HepG2 (cell line): ENCODE measurements around the gene APOC4. TPM values are rescaled to one million over a fixed set of nuclear protein-coding genes. Genes with fewer than 3 reads are reported as not detected.

Source experiments
- ATF1 ChIP-seq: IDR thresholded peaks from 2 replicates; pipeline ENCODE4 v1.6.1; 2016; ENCODE audit warnings: mild to moderate bottlenecking, control low read depth
- BCL6 ChIP-seq: IDR thresholded peaks from 2 replicates; pipeline ENCODE4 v1.6.1; 2016; ENCODE audit warnings: missing genetic modification reagents, missing compliant biosample characterization
- CBX1 ChIP-seq: IDR thresholded peaks from one replicate; pipeline ENCODE4 v1.6.1; 2016; ENCODE audit warnings: antibody characterized with exemption, low read depth
- FOXK1 ChIP-seq: sonication (generic); formaldehyde crosslinking; IDR thresholded peaks from 2 replicates; pipeline ENCODE4 v1.4.0; 2020; ENCODE audit warnings: low read depth, missing genetic modification reagents, borderline replicate concordance
- HNRNPH1 ChIP-seq: fragments of 200-400 bp; formaldehyde crosslinking; optimal IDR thresholded peaks from 2 replicates; pipeline ENCODE3; 2017; ENCODE audit warnings: mild to moderate bottlenecking, low read depth, low read length
- ISL2 ChIP-seq: sonication (generic); formaldehyde crosslinking; IDR thresholded peaks from 2 replicates; pipeline ENCODE4 v1.5.0; 2020; ENCODE audit warnings: missing genetic modification reagents
- JUND ChIP-seq: sonication (generic); formaldehyde crosslinking; IDR thresholded peaks from 2 replicates; pipeline ENCODE4 v1.8.0; 2022; ENCODE audit warnings: mild to moderate bottlenecking, missing genetic modification reagents
- NFE2L1 ChIP-seq: sonication (generic); formaldehyde crosslinking; IDR thresholded peaks from 2 replicates; pipeline ENCODE4 v1.4.0; 2020; ENCODE audit warnings: missing genetic modification reagents, mild to moderate bottlenecking, borderline replicate concordance
- RAD51 ChIP-seq: fragments of 450-650 bp; IDR thresholded peaks from 2 replicates; pipeline ENCODE4 v1.6.1; 2016; ENCODE audit warnings: borderline replicate concordance
- SNAI1 ChIP-seq: sonication (generic); formaldehyde crosslinking; IDR thresholded peaks from 2 replicates; pipeline ENCODE4 v1.5.0; 2020; ENCODE audit warnings: mild to moderate bottlenecking, missing genetic modification reagents, borderline replicate concordance
- YEATS2 ChIP-seq: sonication (generic); formaldehyde crosslinking; IDR thresholded peaks from 2 replicates; pipeline ENCODE4 v1.4.0; 2020; ENCODE audit warnings: missing genetic modification reagents, borderline replicate concordance
- ZBTB20 ChIP-seq: sonication (generic); formaldehyde crosslinking; IDR thresholded peaks from 2 replicates; pipeline ENCODE4 v1.8.1; 2023; ENCODE audit warnings: missing genetic modification reagents, low read depth, mild to moderate bottlenecking, borderline replicate concordance
- ZNF569 ChIP-seq: sonication (generic); formaldehyde crosslinking; IDR thresholded peaks from 2 replicates; pipeline ENCODE4 v1.5.0; 2020; ENCODE audit warnings: mild to moderate bottlenecking, missing genetic modification reagents, moderate library complexity, borderline replicate concordance
- ZNF597 ChIP-seq: sonication (generic); formaldehyde crosslinking; IDR thresholded peaks from 2 replicates; pipeline ENCODE4 v1.5.0; 2020; ENCODE audit warnings: missing genetic modification reagents
- ZNF737 ChIP-seq: sonication (generic); formaldehyde crosslinking; IDR thresholded peaks from 2 replicates; pipeline ENCODE4 v1.5.0; 2020; ENCODE audit warnings: missing genetic modification reagents, mild to moderate bottlenecking, borderline replicate concordance
- polyA plus RNA-seq, 8 experiments: library from polyadenylated mRNA; depleted of rRNA in 3 of 8; stranded (reverse) in 7 of 8; unstranded in 1 of 8; fragments of >200 nt; fragmentation: Illumina TruSeq in 4 of 8; extraction: Trizol in 4 of 8; gene quantifications; 2 replicates each; pipeline versions ENCODE4 v1.2.1 to v1.2.3, GENCODE V29; 2011 to 2016; ENCODE audit warnings: low read depth in 4 of 8, missing spikeins in 1 of 8, mixed read lengths in 1 of 8; ENCODE audit not compliant: insufficient read depth in 1 of 8
- total RNA-seq, 5 experiments: library from RNA; depleted of rRNA; stranded (reverse); fragments of >200 nt; fragmentation: Illumina TruSeq; extraction: Trizol; gene quantifications; 2 replicates each; pipeline ENCODE4 v1.2.3, GENCODE V29; 2016; ENCODE audit warnings: low read depth in 1 of 5
- TF ChIP-seq, protein P1 (sequence below): IDR thresholded peaks from 2 replicates; pipeline ENCODE4 v1.6.1; 2012; ENCODE audit warnings: low read depth, low read length, improper control_type of control experiment
- TF ChIP-seq, protein P2 (sequence below): IDR thresholded peaks from 2 replicates; pipeline ENCODE4 v1.6.1; 2016
- TF ChIP-seq, protein P3 (sequence below): sonication (generic); formaldehyde crosslinking; IDR thresholded peaks from 2 replicates; pipeline ENCODE4 v1.5.0; 2020; ENCODE audit warnings: mild to moderate bottlenecking, missing genetic modification reagents
- TF ChIP-seq, protein P4 (sequence below): IDR thresholded peaks from 2 replicates; pipeline ENCODE4 v1.6.1; 2016; ENCODE audit warnings: missing compliant biosample characterization, missing genetic modification reagents, borderline replicate concordance
- TF ChIP-seq, protein P5 (sequence below): sonication (generic); formaldehyde crosslinking; IDR thresholded peaks from 2 replicates; pipeline ENCODE4 v1.5.0; 2020; ENCODE audit warnings: missing genetic modification reagents

The APOC4 gene
- total and polyA plus RNA-seq, 2 of the 13 experiments (the other 11 are each of a cell fraction or from before 2014, with no cell fraction given), result 0.46 TPM; not detected in 1

GRCh38 chr19:44925114-44925891 is 16.7 kb upstream of the APOC4 start (continued):
- TF ChIP-seq CBX1, result peak; percentile 57
- TF ChIP-seq, protein P1, sequence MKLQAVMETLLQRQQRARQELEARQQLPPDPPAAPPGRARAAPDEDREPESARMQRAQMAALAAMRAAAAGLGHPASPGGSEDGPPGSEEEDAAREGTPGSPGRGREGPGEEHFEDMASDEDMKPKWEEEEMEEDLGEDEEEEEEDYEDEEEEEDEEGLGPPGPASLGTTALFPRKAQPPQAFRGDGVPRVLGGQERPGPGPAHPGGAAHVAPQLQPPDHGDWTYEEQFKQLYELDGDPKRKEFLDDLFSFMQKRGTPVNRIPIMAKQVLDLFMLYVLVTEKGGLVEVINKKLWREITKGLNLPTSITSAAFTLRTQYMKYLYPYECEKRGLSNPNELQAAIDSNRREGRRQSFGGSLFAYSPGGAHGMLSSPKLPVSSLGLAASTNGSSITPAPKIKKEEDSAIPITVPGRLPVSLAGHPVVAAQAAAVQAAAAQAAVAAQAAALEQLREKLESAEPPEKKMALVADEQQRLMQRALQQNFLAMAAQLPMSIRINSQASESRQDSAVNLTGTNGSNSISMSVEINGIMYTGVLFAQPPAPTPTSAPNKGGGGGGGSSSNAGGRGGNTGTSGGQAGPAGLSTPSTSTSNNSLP, result no peak
- no peak for TF ChIP-seq ZNF597 (CRISPR knock-in tag)
- TF ChIP-seq ZNF569, result 0 out of 2 replicates have a peak, but pooled peaks have one; percentile 17
- peak; percentile 76; the same call in 1 of the 2 replicates for TF ChIP-seq YEATS2 (CRISPR knock-in tag)
- TF ChIP-seq, protein P2, sequence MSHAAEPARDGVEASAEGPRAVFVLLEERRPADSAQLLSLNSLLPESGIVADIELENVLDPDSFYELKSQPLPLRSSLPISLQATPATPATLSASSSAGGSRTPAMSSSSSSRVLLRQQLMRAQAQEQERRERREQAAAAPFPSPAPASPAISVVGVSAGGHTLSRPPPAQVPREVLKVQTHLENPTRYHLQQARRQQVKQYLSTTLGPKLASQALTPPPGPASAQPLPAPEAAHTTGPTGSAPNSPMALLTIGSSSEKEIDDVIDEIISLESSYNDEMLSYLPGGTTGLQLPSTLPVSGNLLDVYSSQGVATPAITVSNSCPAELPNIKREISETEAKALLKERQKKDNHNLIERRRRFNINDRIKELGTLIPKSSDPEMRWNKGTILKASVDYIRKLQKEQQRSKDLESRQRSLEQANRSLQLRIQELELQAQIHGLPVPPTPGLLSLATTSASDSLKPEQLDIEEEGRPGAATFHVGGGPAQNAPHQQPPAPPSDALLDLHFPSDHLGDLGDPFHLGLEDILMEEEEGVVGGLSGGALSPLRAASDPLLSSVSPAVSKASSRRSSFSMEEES (CRISPR knock-in tag), result peak; percentile 99
- peak; percentile 91 for TF ChIP-seq ISL2 (CRISPR knock-in tag)
- TF ChIP-seq, protein P3, sequence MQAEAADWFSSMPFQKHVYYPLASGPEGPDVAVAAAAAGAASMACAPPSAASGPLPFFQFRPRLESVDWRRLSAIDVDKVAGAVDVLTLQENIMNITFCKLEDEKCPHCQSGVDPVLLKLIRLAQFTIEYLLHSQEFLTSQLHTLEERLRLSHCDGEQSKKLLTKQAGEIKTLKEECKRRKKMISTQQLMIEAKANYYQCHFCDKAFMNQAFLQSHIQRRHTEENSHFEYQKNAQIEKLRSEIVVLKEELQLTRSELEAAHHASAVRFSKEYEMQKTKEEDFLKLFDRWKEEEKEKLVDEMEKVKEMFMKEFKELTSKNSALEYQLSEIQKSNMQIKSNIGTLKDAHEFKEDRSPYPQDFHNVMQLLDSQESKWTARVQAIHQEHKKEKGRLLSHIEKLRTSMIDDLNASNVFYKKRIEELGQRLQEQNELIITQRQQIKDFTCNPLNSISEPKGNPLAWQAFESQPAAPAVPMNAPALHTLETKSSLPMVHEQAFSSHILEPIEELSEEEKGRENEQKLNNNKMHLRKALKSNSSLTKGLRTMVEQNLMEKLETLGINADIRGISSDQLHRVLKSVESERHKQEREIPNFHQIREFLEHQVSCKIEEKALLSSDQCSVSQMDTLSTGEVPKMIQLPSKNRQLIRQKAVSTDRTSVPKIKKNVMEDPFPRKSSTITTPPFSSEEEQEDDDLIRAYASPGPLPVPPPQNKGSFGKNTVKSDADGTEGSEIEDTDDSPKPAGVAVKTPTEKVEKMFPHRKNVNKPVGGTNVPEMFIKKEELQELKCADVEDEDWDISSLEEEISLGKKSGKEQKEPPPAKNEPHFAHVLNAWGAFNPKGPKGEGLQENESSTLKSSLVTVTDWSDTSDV, result peak; percentile 96
- TF ChIP-seq SNAI1, result peak; percentile 62; the same call in 1 of the 2 replicates
- TF ChIP-seq HNRNPH1, result no peak
- TF ChIP-seq FOXK1 (CRISPR knock-in tag), result peak; percentile 97
- peak; percentile 57; the same call in 1 of the 2 replicates for TF ChIP-seq RAD51
- TF ChIP-seq NFE2L1 (CRISPR knock-in tag), result no peak
- peak; percentile 85 for TF ChIP-seq JUND (CRISPR knock-in tag)
- TF ChIP-seq ATF1, result peak; percentile 60
- 0 out of 2 replicates have a peak, but pooled peaks have one; percentile 20 for TF ChIP-seq ZNF737
- TF ChIP-seq ZBTB20 (CRISPR knock-in tag), result peak; percentile 88; the same call in 1 of the 2 replicates
- TF ChIP-seq, protein P4, sequence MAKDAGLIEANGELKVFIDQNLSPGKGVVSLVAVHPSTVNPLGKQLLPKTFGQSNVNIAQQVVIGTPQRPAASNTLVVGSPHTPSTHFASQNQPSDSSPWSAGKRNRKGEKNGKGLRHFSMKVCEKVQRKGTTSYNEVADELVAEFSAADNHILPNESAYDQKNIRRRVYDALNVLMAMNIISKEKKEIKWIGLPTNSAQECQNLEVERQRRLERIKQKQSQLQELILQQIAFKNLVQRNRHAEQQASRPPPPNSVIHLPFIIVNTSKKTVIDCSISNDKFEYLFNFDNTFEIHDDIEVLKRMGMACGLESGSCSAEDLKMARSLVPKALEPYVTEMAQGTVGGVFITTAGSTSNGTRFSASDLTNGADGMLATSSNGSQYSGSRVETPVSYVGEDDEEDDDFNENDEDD (CRISPR knock-in tag), result peak; percentile 92
- TF ChIP-seq BCL6 (CRISPR knock-in tag), result peak; percentile 98
- TF ChIP-seq, protein P5, sequence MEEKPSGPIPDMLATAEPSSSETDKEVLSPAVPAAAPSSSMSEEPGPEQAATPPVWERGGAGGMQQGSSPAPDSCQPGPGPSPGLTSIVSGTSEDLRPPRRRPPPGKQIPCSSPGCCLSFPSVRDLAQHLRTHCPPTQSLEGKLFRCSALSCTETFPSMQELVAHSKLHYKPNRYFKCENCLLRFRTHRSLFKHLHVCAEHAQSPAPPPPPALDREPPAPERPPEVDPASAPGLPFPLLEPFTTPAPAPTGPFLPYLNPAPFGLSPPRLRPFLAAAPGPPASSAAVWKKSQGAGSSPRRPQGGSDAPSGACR (CRISPR knock-in tag), result peak; percentile 86; the same call in 1 of the 2 replicates
